ENCODE results near the gene ARL8A.

DNA sequence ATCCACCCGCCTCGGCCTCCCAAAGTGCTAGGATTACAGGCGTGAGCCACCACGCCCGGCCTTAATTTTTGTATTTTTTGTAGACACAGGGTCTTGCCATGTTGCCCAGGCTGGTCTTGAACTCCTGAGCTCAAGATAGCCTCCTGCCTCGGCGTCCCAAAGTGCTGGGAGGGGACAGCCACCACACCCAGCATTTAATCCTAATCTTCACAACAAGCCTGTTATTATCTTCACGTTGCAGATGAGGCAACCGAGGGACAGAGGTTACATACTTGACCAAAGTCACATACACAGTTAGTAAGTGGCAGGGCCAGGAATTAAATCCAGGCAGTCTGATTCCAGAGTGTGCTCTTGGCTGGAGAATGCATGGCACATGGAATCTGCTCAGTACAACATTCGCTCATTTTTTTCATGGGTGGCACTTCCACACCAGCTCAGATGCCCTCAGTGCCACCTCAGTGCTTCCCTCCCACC, 26.6 kb downstream of the ARL8A start:
- TF ChIP-seq, protein P1, sequence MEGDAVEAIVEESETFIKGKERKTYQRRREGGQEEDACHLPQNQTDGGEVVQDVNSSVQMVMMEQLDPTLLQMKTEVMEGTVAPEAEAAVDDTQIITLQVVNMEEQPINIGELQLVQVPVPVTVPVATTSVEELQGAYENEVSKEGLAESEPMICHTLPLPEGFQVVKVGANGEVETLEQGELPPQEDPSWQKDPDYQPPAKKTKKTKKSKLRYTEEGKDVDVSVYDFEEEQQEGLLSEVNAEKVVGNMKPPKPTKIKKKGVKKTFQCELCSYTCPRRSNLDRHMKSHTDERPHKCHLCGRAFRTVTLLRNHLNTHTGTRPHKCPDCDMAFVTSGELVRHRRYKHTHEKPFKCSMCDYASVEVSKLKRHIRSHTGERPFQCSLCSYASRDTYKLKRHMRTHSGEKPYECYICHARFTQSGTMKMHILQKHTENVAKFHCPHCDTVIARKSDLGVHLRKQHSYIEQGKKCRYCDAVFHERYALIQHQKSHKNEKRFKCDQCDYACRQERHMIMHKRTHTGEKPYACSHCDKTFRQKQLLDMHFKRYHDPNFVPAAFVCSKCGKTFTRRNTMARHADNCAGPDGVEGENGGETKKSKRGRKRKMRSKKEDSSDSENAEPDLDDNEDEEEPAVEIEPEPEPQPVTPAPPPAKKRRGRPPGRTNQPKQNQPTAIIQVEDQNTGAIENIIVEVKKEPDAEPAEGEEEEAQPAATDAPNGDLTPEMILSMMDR (conservative IDR thresholded peaks at IDR 0.05; ENCODE audit: low read length): no peak
- TF ChIP-seq EZH2phosphoT487 (IDR thresholded peaks at IDR 0.05; ENCODE audit: borderline replicate concordance): no peak

Measured in Loucy (cell line).